Activated CD4-positive, CD25-positive, alpha-beta regulatory T cell treated with anti-CD3 and anti-CD28 coated beads, Interleukin-2, amount 50 U/mL, for 72 hours (primary cell): ENCODE measurements around the gene MEIS3.

Experiments used
- DNase-seq: peaks from one replicate; pipeline ENCODE4 v3.0.0; 2021

The MEIS3 gene

DNA sequence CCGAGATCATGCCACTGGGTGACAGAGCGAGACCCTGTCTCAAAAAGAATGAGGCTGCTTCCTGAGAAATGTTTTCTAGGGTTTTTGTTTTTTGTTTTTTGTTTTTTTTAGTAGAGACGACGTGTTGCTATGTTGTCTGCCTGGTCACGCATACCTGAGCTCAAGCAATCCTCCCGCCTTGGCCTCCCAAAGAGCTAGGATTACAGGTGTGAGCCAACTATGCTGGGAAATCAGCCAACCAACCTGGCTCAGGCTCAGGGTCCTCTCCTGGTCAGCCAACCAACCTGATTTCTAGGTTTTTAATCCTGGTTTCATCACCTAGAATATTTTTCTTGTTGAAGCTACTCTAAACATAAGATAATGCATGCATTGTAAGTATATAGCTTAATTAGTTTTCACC lies 62.4 kb downstream of the MEIS3 start:
- no peak for DNase-seq

DNA sequence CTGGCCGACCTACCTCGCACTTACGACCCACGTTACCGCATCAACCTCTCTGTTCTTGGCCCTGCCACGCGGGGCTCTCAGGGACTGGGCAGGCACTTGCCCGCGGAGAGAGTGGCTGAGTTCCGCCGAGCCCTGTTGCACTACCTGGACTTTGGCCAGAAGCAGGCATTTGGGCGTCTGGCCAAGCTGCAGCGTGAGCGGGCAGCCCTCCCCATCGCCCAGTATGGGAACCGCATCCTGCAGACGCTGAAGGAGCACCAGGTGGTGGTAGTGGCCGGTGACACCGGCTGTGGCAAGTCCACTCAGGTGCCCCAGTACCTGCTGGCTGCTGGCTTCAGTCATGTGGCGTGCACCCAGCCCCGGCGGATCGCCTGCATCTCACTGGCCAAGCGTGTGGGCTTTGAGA lies 66.0 kb downstream of the MEIS3 start:
- DNase-seq: no peak
